Endothelial cell (in vitro differentiated cells): ENCODE data around the gene MBOAT7. TPM values are rescaled to one million over a fixed set of nuclear protein-coding genes. Genes with fewer than 3 reads are reported as not detected.

Experiments used
- DNase-seq: peaks from one replicate; pipeline ENCODE4 v3.0.0; 2021; ENCODE audit warnings: low spot score
- H3K27ac Mint-ChIP-seq: one replicate; pipeline ENCODE4 v1.8.0; 2021; ENCODE audit warnings: mixed read lengths, inconsistent platforms; ENCODE audit not compliant: unreplicated experiment
- H3K27me3 Mint-ChIP-seq: one replicate; pipeline ENCODE4 v1.8.0; 2021; ENCODE audit warnings: mild to moderate bottlenecking, moderate library complexity, mixed read lengths, inconsistent platforms; ENCODE audit not compliant: unreplicated experiment
- H3K36me3 Mint-ChIP-seq: one replicate; pipeline ENCODE4 v1.8.0; 2021; ENCODE audit warnings: mild to moderate bottlenecking, low read depth, mixed read lengths, inconsistent platforms; ENCODE audit not compliant: unreplicated experiment
- H3K4me1 Mint-ChIP-seq: one replicate; pipeline ENCODE4 v1.8.0; 2021; ENCODE audit warnings: mild to moderate bottlenecking, mixed read lengths, inconsistent platforms; ENCODE audit not compliant: unreplicated experiment
- H3K4me3 Mint-ChIP-seq: one replicate; pipeline ENCODE4 v1.8.0; 2021; ENCODE audit warnings: mild to moderate bottlenecking, mixed read lengths, inconsistent platforms; ENCODE audit not compliant: unreplicated experiment
- H3K9me3 Mint-ChIP-seq: one replicate; pipeline ENCODE4 v1.8.0; 2021; ENCODE audit warnings: mixed read lengths, inconsistent platforms; ENCODE audit not compliant: unreplicated experiment
- CTCF ChIP-seq: fragments of 200-600 bp; sonication (generic); IDR thresholded peaks from one replicate; pipeline ENCODE4 v1.5.0; 2021; ENCODE audit warnings: antibody characterized with exemption; ENCODE audit not compliant: unreplicated experiment
- total RNA-seq: library from RNA; stranded (reverse); fragmentation: NEBNext Ultra II Directional; extraction: Animal tissue kit (Norgen Biotek cat#: 25700); gene quantifications from one replicate; pipeline ENCODE4 v1.2.1, GENCODE V29; 2021; ENCODE audit not compliant: unreplicated experiment

The MBOAT7 gene
- total RNA-seq, 1 donor from 2014 or later, result 203 TPM

- H3K36me3 Mint-ChIP-seq, result peaks cover 25% of the 10 kb centered on the region
- peaks cover 20% of the 10 kb centered on the region for H3K27me3 Mint-ChIP-seq
- H3K9me3 Mint-ChIP-seq, result no peaks in the 10 kb centered on the region
- DNase-seq, result peak; percentile 75
- peaks cover 11% of the 10 kb centered on the region for H3K4me1 Mint-ChIP-seq
- H3K27ac Mint-ChIP-seq, result peak overlapping the region; percentile 94
- TF ChIP-seq CTCF, result peak; percentile 20
- H3K4me3 Mint-ChIP-seq, result peak overlapping the region; percentile 76
Observed at GRCh38 chr19:54179921-54180461, 9.4 kb downstream of the MBOAT7 start.

GRCh38 chr19:54179262-54179852, 10.0 kb downstream of the MBOAT7 start:
- no peak for TF ChIP-seq CTCF
- Mint-ChIP-seq H3K4me1 (peaks cover 11% of the 10 kb centered on the region), H3K27ac (peak overlapping the region; percentile 94), H3K9me3 (no peaks in the 10 kb centered on the region), H3K4me3 (no peak overlapping the region), H3K27me3 (peaks cover 20% of the 10 kb centered on the region), H3K36me3 (peaks cover 25% of the 10 kb centered on the region)
- no peak for DNase-seq

GRCh38 chr19:54178581-54179261, 10.7 kb downstream of the MBOAT7 start:
- Mint-ChIP-seq H3K9me3 (no peaks in the 10 kb centered on the region), H3K27ac (peak overlapping the region; percentile 94), H3K27me3 (peaks cover 18% of the 10 kb centered on the region), H3K36me3 (peaks cover 19% of the 10 kb centered on the region), H3K4me1 (peaks cover 6% of the 10 kb centered on the region), H3K4me3 (no peak overlapping the region)
- no peak for DNase-seq
- TF ChIP-seq CTCF, result no peak

GRCh38 chr19:54173951-54174834, 15.2 kb downstream of the MBOAT7 start:
- TF ChIP-seq CTCF, result no peak
- peaks cover 6% of the 10 kb centered on the region for H3K27me3 Mint-ChIP-seq
- peak overlapping the region; percentile 24 for H3K27ac Mint-ChIP-seq
- DNase-seq, result no peak
- H3K4me1 Mint-ChIP-seq, result peaks cover 11% of the 10 kb centered on the region
- H3K36me3 Mint-ChIP-seq, result peaks cover 5% of the 10 kb centered on the region
- H3K4me3 Mint-ChIP-seq, result no peak overlapping the region
- no peaks in the 10 kb centered on the region for H3K9me3 Mint-ChIP-seq
